Kidney epithelial cell (primary cell): ENCODE data around the gene FAHD1. TPM values are rescaled to one million over a fixed set of nuclear protein-coding genes. Genes with fewer than 3 reads are reported as not detected.

ENCODE experiments used
- DNase-seq: peaks from one replicate; pipeline ENCODE4 v3.0.0-alpha.2; 2010; ENCODE audit warnings: low read depth
- H3K27me3 ChIP-seq: 2 replicates; pipeline ENCODE4 v1.6.0; 2011; ENCODE audit warnings: low read length; ENCODE audit not compliant: control insufficient read depth, insufficient read depth
- H3K36me3 ChIP-seq: 2 replicates; pipeline ENCODE4 v1.5.1; 2011; ENCODE audit warnings: low read length; ENCODE audit not compliant: control insufficient read depth, insufficient read depth
- H3K4me3 ChIP-seq: 2 replicates; pipeline ENCODE4 v1.5.1; 2011; ENCODE audit warnings: low read depth, mild to moderate bottlenecking, control low read depth, low read length
- total RNA-seq: library from RNA; depleted of rRNA; stranded (reverse); fragments of >200 nt; gene quantifications from 2 replicates; pipeline ENCODE4 v1.2.3, GENCODE V29; 2015
- TF ChIP-seq, protein P1 (sequence below): IDR thresholded peaks from 2 replicates; pipeline ENCODE4 v1.5.1; 2011; ENCODE audit warnings: mild to moderate bottlenecking, moderate library complexity, low read length, control low read depth, inconsistent platforms; ENCODE audit not compliant: insufficient read depth, poor library complexity, severe bottlenecking

The FAHD1 gene
- total RNA-seq, 1 donor from 2014 or later = 59.7 TPM

DNA sequence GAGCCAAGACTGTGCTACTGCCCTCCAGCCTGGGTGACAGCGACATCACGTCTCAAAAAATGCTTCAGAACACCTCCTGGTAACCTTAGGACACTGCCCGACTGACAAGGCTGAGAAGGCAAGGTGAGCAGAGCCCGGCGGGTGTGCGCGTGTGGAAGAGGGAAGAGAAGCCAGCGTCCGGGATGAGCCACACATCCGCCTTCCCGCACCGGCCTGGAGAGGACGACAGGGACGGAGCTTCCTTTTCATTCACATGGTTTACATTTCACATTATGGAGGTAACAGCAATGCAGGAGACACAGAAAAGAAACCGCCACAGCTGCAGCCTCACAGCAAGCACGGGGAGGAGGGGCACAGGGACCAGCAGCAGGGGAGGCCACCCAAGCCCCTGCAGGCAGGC lies 16.9 kb upstream of the FAHD1 start:
- TF ChIP-seq, protein P1, sequence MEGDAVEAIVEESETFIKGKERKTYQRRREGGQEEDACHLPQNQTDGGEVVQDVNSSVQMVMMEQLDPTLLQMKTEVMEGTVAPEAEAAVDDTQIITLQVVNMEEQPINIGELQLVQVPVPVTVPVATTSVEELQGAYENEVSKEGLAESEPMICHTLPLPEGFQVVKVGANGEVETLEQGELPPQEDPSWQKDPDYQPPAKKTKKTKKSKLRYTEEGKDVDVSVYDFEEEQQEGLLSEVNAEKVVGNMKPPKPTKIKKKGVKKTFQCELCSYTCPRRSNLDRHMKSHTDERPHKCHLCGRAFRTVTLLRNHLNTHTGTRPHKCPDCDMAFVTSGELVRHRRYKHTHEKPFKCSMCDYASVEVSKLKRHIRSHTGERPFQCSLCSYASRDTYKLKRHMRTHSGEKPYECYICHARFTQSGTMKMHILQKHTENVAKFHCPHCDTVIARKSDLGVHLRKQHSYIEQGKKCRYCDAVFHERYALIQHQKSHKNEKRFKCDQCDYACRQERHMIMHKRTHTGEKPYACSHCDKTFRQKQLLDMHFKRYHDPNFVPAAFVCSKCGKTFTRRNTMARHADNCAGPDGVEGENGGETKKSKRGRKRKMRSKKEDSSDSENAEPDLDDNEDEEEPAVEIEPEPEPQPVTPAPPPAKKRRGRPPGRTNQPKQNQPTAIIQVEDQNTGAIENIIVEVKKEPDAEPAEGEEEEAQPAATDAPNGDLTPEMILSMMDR = no peak
- Histone ChIP-seq H3K27me3 (no peaks in the 10 kb centered on the region), H3K36me3 (no peaks in the 10 kb centered on the region), H3K4me3 (no peak overlapping the region)
- no peak for DNase-seq

DNA sequence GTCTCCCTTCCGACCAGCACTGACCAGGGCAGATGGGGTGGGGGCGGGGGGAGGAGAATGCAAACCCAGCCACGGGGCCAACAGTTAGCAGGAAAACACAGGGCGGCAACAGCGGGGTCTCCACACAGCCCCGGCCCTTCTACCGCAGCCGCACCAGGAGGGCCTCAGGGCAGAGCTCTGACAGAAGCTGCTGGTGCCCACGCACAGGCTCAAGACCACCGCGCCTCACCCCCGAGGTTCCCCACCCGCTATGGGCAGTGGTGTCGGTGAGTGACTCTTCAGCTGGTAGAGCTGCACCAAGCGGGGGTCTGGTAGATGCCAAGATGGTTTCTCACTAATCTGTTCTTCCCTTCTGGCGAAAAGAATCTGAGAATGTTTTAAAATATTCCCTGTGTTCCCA lies 16.5 kb upstream of the FAHD1 start:
- no peaks in the 10 kb centered on the region for H3K36me3 ChIP-seq
- no peaks in the 10 kb centered on the region for H3K27me3 ChIP-seq
- TF ChIP-seq, protein P1 = no peak
- no peak overlapping the region for H3K4me3 ChIP-seq
- DNase-seq = no peak

DNA sequence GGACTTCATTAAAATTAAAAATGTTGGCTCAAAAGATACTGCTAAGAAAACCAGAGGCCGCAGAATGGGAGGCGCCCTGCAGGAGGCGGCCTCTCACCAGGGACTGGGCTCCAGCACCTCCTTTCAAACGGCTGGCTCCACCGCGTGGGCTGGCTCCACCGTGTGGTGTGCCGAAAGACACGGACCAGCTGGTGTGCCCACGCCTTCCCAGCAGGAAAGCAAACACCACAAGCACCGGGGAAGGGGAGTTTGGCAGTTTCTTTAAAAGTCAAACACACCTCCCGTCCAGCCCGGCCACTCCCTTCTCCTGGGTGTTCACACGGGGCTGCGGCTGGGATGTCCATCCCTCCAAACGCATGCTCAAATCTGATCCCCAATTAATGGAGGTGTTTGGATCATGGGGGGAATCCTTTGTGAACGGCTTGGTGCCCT lies 14.3 kb upstream of the FAHD1 start:
- DNase-seq = no peak
- Histone ChIP-seq H3K36me3 (peaks cover 1% of the 10 kb centered on the region), H3K27me3 (no peaks in the 10 kb centered on the region), H3K4me3 (no peak overlapping the region)
- TF ChIP-seq, protein P1 = peak; percentile 73

DNA sequence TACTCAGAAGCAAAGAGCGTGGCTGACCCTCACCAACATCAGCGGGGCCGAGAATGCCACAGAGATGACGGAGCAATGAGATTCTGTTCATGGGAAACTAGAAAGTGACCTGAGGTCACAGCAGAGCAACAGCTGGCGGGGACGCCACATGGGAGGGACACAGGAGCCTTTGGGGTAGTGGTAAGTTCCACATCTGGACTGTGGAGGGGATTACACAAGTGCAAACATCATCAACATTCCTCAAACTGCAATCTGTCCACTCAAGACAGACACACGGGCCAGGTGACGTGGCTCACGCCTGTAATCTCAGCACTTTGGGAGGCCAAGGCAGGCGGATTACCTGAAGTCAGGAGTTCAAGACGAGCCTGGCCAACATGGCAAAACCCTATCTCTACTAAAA lies 11.5 kb upstream of the FAHD1 start:
- DNase-seq = no peak
- no peaks in the 10 kb centered on the region for H3K27me3 ChIP-seq
- H3K36me3 ChIP-seq = peaks cover 1% of the 10 kb centered on the region
- TF ChIP-seq, protein P1 = no peak
- no peak overlapping the region for H3K4me3 ChIP-seq

DNA sequence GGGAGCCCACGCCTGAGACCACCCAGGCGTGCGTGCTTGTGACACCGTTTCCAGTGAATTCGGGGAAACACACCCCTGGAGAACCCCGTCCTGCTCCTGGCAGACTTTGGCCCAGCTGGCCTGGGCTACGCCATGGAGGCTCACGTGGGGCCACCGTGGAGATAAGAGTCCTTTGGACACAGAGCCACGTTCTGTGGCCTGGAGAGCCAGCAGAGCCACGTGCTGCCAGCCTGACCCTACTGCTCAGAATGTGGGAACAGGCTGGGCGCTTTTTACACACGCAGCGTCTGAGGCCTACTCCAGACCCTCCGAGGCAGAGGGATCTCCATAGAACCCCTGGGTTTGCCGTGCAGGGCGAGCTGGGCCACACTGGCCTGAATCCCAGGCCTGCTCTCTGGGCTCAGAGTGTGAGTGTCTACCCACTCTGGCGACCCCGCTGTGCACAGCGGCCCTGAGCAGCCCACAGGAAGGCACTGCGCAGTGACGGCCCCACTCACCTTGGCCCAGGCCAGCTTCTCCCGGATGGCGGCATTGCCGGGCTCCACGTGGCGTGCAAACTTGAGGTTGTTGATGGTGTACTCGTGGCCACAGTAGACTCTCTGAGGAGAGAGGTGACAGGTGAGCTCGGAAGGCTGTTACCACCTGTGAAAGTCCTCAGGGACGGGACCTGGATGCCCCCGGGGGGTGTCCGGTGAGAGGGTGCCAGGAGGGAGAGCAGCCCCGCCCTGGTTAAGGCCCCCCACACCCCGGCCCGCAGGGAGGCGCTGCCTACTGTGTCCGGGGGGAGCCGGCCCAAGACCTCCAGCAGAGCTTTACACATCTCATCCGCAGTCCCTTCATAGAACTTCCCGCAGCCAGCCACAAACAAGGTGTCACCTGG lies 10.4 kb upstream of the FAHD1 start:
- no peak for DNase-seq
- Histone ChIP-seq H3K27me3 (no peaks in the 10 kb centered on the region), H3K36me3 (peaks cover 1% of the 10 kb centered on the region), H3K4me3 (no peak overlapping the region)
- TF ChIP-seq, protein P1 = no peak

DNA sequence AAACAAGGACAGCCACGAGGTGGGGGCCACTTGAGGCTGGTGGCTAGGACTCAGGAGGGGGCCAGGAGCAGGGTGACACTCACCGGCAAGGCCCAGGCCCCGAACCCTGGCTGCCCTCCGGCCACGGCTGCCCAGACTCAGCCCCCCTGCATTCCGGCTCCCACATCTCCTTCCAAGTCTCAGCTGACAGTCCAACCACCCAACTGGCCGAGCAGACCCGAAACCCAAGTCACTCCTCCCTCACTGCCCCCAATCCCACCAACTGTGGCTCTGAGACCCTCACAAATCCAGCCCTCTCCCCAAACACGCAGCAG lies 9.8 kb upstream of the FAHD1 start:
- TF ChIP-seq, protein P1 = no peak
- no peaks in the 10 kb centered on the region for H3K27me3 ChIP-seq
- no peak for DNase-seq
- peaks cover 1% of the 10 kb centered on the region for H3K36me3 ChIP-seq
- H3K4me3 ChIP-seq = no peak overlapping the region
